H7 (cell line): ENCODE measurements around the gene HRC. TPM values are rescaled to one million over a fixed set of nuclear protein-coding genes. Genes with fewer than 3 reads are reported as not detected.
A peak's percentile ranks its signal among the peaks of the same experiment; 100 is the strongest.

Experiments
- DNase-seq: peaks from one replicate; pipeline ENCODE4 v3.0.0; 2012
- H3K27me3 ChIP-seq: 2 replicates; pipeline ENCODE4 v1.6.0; 2011; ENCODE audit warnings: mild to moderate bottlenecking, low read length; ENCODE audit not compliant: control insufficient read depth, insufficient read depth
- H3K36me3 ChIP-seq: replicated peaks from 2 replicates; pipeline ENCODE4 v1.5.1; 2011; ENCODE audit warnings: low read length; ENCODE audit not compliant: control insufficient read depth, insufficient read depth
- H3K4me3 ChIP-seq: 2 replicates; pipeline ENCODE4 v1.5.1; 2011; ENCODE audit warnings: low read depth, mild to moderate bottlenecking, control low read depth, low read length, moderate library complexity; ENCODE audit not compliant: insufficient read depth
- total RNA-seq: library from RNA; depleted of rRNA; stranded (reverse); fragments of >200 nt; shearing (Covaris generic); gene quantifications from 2 replicates; pipeline ENCODE4 v1.2.3, GENCODE V29; 2014; rRNA removed

HRC gene
- total RNA-seq, 1 experiment from 2014 or later, result 0.45 TPM

DNA sequence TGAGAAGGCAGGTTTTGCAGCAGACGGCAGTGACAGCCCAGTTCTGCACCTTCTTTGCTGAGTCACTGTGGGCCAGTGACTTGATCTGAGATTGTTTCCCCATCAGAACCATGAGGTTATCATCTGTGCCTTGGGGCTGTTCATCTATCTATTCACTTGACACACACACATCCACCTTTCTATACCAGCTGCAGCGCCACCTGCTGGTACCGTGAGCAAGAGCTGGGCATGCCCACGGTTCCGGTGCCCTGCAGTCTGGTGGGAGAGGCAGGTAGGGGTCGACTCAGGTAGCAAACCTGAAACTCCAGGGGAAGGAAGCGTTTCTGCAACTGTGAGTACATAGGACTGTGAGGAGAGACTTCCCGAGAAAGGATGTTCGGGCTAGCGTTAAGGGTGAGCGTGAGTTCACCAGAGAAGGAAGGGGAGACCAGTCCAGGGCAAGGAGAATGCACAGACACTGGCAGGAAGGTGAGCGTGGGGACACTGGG lies 48.5 kb downstream of the HRC start:
- peak; percentile 86 for DNase-seq
- no peak overlapping the region for H3K4me3 ChIP-seq
- peaks cover 31% of the 10 kb centered on the region for H3K36me3 ChIP-seq
- H3K27me3 ChIP-seq, result no peaks in the 10 kb centered on the region

- Histone ChIP-seq H3K36me3 (peaks cover 43% of the 10 kb centered on the region), H3K4me3 (no peak overlapping the region), H3K27me3 (no peaks in the 10 kb centered on the region)
- no peak for DNase-seq
Observed at GRCh38 chr19:49104229-49104864, 50.8 kb downstream of the HRC start.

GRCh38 chr19:49103331-49104085 lies 51.7 kb downstream of the HRC start:
- Histone ChIP-seq H3K4me3 (no peak overlapping the region), H3K36me3 (peaks cover 47% of the 10 kb centered on the region), H3K27me3 (no peaks in the 10 kb centered on the region)
- DNase-seq, result peak; percentile 52

- H3K4me3 ChIP-seq, result no peak overlapping the region
- DNase-seq, result no peak
- peaks cover 53% of the 10 kb centered on the region for H3K36me3 ChIP-seq
Observed at GRCh38 chr19:49102303-49102702, 52.9 kb downstream of the HRC start.

More at GRCh38 chr19:49102303-49102702, 52.9 kb downstream of the HRC start:
- H3K27me3 ChIP-seq, result no peaks in the 10 kb centered on the region

Other genes with a start within 250 kb of the HRC start
- not detected in 2 replicates for gene DHDH, start 221.7 kb downstream of the HRC start, total RNA-seq
- 57.8 and 72.6 TPM in 2 replicates for gene BAX, start 200.5 kb downstream of the HRC start, total RNA-seq
- 2,437 and 3,282 TPM in 2 replicates for gene FTL, start 190.1 kb downstream of the HRC start, total RNA-seq
- gene GYS1, start 162.1 kb downstream of the HRC start, total RNA-seq, result 35.2 and 50.2 TPM in 2 replicates
- 256 and 327 TPM in 2 replicates for gene RUVBL2, start 161.5 kb downstream of the HRC start, total RNA-seq
- gene LHB, start 138.3 kb downstream of the HRC start, total RNA-seq, result not detected in 2 replicates
- not detected in 2 replicates for gene CGB3, start 131.1 kb downstream of the HRC start, total RNA-seq
- gene CGB2, start 123.5 kb downstream of the HRC start, total RNA-seq, result 1.4 TPM in 1 of 2 replicates, not detected in the other
- not detected in 2 replicates for gene CGB1, start 118.5 kb downstream of the HRC start, total RNA-seq
- gene CGB5, start 111.5 kb downstream of the HRC start, total RNA-seq, result not detected in 2 replicates
- gene CGB8, start 106.3 kb downstream of the HRC start, total RNA-seq, result not detected in 2 replicates
- gene CGB7, start 97.6 kb downstream of the HRC start, total RNA-seq, result not detected in 2 replicates
- 0.81 and 1.2 TPM in 2 replicates for gene NTF4, start 90.6 kb downstream of the HRC start, total RNA-seq
- gene KCNA7, start 82.7 kb downstream of the HRC start, total RNA-seq, result not detected in 2 replicates
- gene SNRNP70, start 69.9 kb downstream of the HRC start, total RNA-seq, result 338 and 397 TPM in 2 replicates
- gene LIN7B, start 41.0 kb downstream of the HRC start, total RNA-seq, result 2.2 and 4.1 TPM in 2 replicates
- 1.4 and 3.2 TPM in 2 replicates for gene C19orf73, start 36.3 kb downstream of the HRC start, total RNA-seq
- 21.1 and 23.6 TPM in 2 replicates for gene PPFIA3, start 35.9 kb downstream of the HRC start, total RNA-seq
- 10.2 and 12.8 TPM in 2 replicates for gene TRPM4, start 2.4 kb upstream of the HRC start, total RNA-seq
- gene SLC6A16, start 169.8 kb upstream of the HRC start, total RNA-seq, result 0.24 and 4.3 TPM in 2 replicates
- gene CD37, start 180.0 kb upstream of the HRC start, total RNA-seq, result 0.44 TPM in 1 of 2 replicates, not detected in the other
- gene TEAD2, start 207.0 kb upstream of the HRC start, total RNA-seq, result 110 and 155 TPM in 2 replicates
- 3.6 and 4.3 TPM in 2 replicates for gene DKKL1, start 208.5 kb upstream of the HRC start, total RNA-seq
- gene KASH5, start 232.9 kb upstream of the HRC start, total RNA-seq, result 0.21 and 0.26 TPM in 2 replicates